HuH-7 (cell line): ENCODE results near the gene FAM50A.

Experiments
- DNase-seq: peaks from one replicate; pipeline ENCODE4 v3.0.0; 2011; ENCODE audit warnings: low spot score

FAM50A gene

GRCh38 chrX:154465601-154466000 is 21.7 kb downstream of the FAM50A start:
- no peak for DNase-seq

- DNase-seq: no peak
Measured at GRCh38 chrX:154466036-154466435, 22.1 kb downstream of the FAM50A start.

GRCh38 chrX:154466907-154467306 is 23.0 kb downstream of the FAM50A start:
- no peak for DNase-seq

- no peak for DNase-seq
Measured at GRCh38 chrX:154467556-154467955, 23.6 kb downstream of the FAM50A start.

GRCh38 chrX:154468217-154468616 is 24.3 kb downstream of the FAM50A start:
- DNase-seq: no peak

GRCh38 chrX:154469114-154469513 is 25.2 kb downstream of the FAM50A start:
- DNase-seq: no peak

GRCh38 chrX:154469880-154470279 is 25.9 kb downstream of the FAM50A start:
- no peak for DNase-seq

- no peak for DNase-seq
Measured at GRCh38 chrX:154470434-154470833, 26.5 kb downstream of the FAM50A start.

GRCh38 chrX:154470914-154471568 is 27.1 kb downstream of the FAM50A start:
- DNase-seq: no peak

- DNase-seq: peak; percentile 57
Measured at GRCh38 chrX:154471839-154472684, 28.1 kb downstream of the FAM50A start.

- DNase-seq: no peak
Measured at GRCh38 chrX:154472685-154473632, 29.0 kb downstream of the FAM50A start.

GRCh38 chrX:154473683-154474082 is 29.7 kb downstream of the FAM50A start:
- DNase-seq: no peak

GRCh38 chrX:154476821-154477220 is 32.9 kb downstream of the FAM50A start:
- DNase-seq: no peak

- no peak for DNase-seq
Measured at GRCh38 chrX:154477891-154478477, 34.0 kb downstream of the FAM50A start.

GRCh38 chrX:154478728-154479622 is 35.0 kb downstream of the FAM50A start, which contains the start of gene LAGE3:
LAGE3 (minus strand) TSS chrX:154479281; CDS start chrX:154478915, 366 bp downstream.
- peak; percentile 85 for DNase-seq

- no peak for DNase-seq
Measured at GRCh38 chrX:154481195-154481594, 37.3 kb downstream of the FAM50A start.

GRCh38 chrX:154481911-154482601 is 38.1 kb downstream of the FAM50A start:
- DNase-seq: no peak

GRCh38 chrX:154482786-154483185 is 38.8 kb downstream of the FAM50A start:
- DNase-seq: no peak

GRCh38 chrX:154483325-154483724 is 39.4 kb downstream of the FAM50A start:
- DNase-seq: no peak
